NCI-H226 (cell line): Measurements from ENCODE around the gene CDH26.
"Not testable (repeated sequence)": the region's sequence is repeated elsewhere in the genome, so short reads cannot be mapped to it uniquely, and the experiment has no call there.

ENCODE experiments used
- DNase-seq: peaks from one replicate; pipeline ENCODE4 v3.0.0-alpha.2; 2015

Gene CDH26

DNA sequence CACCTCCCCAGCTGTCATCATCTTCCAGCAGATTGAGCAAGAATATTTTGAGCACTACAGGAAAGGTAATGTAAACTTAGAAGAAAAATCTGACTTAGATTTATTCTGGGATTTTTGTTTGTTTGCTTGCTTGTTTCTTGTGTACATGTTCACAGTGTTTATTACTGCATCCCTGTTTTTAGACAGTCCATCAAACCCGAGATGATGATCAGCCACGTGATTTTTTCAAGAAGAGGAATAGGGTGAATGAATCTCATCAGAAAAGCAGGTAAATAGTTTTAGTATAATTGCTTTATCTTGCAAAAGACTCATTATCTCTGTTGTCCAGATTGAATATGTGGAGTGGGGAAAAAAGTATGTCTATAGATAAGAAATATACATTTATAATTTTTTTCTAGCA, 16.0 kb upstream of the CDH26 start:
- no peak for DNase-seq

- DNase-seq = no peak
These were observed 13.5 kb upstream of the CDH26 start for GRCh38 chr20:59944726-59945125.

DNA sequence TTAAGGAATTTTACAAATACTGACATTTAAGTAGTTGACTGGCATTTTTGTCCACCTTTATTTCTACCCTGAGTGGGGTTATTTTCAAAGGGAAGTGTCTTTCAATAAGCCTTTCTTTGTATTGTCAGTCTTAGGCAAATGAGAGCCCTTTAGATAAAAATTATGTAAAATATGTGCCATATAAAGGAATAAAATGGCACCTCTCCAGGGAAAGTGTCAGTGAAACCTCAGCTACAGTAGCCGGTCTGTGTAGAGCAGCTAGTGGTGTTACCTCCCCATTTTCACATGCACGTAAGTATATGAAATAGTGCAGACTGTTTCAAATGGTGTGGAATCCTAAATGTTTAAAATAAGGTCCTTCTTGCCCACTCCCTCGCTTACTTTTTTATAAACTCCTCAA, 13.0 kb upstream of the CDH26 start:
- no peak for DNase-seq

DNA sequence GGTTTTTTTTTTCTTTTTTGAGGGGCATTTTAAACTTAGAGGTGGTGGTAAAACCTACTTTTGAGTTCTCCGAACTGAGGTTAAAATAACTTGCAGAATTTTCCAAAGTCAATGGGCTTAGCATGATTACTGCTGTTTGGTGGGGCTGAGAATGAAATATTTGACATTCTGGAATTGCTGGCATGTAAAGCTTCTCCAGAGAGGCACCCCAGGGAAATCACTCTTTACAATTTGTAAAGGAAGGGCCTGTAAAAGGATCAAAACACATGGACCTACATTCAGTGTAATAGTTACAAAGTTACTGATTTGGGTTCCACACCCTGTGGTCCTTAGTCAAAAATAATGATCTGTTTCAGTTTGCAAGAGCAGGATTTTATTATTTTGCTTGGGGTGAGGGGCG, 12.5 kb upstream of the CDH26 start:
- no peak for DNase-seq

DNA sequence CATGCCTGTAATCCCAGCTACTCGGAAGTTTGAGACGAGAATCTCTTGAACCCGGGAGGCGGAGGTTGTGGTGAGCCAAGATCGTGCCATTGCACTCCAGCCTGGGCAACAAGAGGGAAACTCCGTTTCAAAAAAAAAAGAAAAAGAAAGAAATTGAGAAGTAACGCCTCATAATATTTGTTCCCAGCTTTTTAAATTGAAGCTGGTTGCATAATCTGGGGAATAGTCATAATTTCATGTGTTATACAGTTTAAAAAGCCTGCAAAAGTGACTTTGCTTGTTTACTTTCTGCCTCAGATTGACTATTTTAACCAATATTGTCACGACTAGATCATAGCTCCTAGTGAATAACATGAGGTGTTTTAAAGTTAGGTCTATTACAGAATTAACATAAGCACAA, 10.8 kb upstream of the CDH26 start:
- DNase-seq = no peak

DNA sequence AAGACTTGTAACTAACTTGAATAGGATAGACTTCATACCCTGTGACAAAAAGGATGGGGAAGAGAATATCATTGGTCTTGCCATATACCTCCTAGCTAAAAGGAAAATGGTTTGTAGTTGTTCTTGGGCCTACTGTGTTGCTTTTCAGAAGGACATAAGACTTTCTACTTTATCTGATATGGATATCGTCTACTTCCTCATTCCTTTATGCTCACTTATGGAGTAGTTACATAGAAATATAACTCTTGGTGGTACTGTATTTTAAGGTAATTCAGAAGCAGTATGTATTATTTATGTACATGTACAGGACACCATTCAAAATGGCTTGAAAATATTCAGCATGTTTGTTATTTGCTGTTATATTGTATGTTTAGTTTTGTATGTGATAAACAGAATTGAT, 10.0 kb upstream of the CDH26 start:
- DNase-seq = no peak

DNA sequence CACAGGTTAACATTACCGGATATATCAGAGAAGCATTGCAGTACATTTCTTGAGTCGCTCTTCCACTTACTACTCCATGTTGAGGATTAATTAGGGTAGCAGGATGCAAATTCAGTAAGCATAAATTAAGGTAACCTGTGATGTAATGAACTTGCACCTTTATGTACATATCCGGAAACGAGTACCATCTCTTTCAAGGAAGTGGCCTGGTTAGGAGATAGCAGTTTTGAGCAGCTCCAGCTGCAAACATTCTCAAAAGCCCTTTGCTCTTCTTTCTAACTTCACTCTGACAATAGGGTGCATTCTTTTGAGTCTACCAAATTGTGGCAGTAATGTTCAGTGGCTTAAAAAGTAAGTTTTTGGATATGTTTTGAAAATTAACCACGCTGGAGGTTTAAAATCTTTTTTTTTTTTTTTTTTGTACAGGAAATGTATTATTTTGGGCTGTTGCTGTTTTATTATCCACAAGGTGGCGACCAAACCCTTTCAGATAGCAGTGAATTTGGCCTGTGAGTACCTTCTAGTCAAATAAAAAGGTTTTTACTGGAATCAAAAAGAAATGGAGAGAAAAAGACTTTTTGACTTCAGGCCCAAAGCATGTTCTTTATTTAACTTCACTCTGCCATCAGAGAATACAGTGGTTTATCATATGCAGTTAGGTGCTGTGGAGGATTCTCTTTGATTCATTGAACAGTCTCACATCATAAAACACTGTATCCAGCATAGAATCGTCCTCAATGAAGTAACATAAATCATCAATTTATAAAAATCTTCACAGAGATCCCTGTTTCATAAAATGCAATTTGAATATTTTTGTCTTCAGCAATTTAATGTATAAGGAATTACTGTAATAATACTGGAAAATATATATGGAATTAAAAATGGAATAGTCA, 9.1 kb upstream of the CDH26 start:
- DNase-seq = no peak

- DNase-seq = no peak
These were observed 8.3 kb upstream of the CDH26 start for GRCh38 chr20:59949911-59950310.

DNA sequence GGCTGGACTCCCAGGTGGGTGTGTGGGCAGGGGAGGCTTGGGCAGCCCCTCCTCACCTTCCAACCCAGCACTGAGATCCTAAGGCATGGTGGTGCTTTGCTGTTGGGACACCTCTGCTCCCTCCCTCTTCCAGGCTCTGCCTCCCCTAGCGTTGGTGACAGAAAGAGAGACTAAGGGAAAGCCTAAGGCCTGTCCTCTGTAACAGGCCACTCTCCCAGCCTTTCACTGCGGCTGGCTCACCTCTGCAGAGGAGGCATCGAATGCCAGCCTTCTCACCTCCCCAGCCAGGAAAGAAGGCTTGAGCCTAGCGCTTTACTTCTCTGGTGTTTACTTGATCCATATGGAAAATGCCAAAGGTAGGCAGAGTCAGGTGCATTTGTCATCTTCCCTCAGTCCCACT, 3.5 kb upstream of the CDH26 start:
- no peak for DNase-seq

DNA sequence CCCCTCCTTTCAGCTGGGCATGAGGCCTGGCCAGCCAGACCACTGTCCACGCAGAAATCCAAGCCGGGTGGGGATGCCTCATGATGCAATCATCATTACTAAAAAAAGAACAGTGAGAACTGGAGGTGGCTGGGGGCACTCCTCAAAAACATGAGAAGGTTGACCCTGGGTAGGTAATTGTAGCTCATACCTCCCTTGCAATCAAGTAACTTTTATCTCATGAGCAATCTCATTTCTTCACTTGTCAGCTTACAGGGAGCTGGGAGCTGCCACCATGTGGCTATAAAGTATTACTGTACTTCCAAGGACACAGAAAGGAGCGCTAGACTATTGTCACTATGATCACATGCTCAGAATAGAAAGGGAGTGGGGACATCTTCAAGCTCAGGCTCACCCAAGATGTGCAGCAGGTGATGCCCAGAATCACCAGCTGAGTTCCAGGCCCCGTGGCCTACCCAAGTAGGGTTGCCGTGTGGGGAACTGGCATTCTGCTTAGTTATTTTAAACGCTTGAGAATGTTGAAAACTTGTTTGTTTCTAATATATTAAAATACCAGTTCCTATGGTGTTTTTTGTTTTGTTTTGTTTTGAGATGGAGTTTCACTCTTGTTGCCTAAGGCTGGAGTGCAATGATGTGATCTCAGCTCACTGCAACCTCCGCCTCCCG, 3.0 kb upstream of the CDH26 start:
- DNase-seq = no peak

DNA sequence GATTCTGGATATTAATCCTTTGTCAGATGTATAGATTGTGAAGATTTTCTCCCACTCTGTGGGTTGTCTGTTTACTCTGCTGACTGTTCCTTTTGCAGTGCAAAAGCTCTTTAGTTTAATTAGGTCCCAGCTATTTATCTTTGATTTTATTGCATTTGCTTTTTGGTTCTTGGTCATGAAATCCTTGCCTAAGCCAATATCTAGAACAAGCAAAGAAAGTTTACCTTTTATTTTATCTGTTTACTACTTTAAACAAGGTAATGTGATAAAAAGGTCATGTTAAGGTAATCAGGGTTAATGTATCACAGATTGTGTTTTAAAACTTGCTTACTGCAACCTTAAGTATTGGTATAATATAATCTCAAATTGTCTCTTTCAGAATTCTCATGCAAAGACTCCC, 655 bp upstream of the CDH26 start:
- not testable (repeated sequence) for DNase-seq

GRCh38 chr20:59958626-59959025, 403 bp downstream of the CDH26 start:
- DNase-seq = no peak

DNA sequence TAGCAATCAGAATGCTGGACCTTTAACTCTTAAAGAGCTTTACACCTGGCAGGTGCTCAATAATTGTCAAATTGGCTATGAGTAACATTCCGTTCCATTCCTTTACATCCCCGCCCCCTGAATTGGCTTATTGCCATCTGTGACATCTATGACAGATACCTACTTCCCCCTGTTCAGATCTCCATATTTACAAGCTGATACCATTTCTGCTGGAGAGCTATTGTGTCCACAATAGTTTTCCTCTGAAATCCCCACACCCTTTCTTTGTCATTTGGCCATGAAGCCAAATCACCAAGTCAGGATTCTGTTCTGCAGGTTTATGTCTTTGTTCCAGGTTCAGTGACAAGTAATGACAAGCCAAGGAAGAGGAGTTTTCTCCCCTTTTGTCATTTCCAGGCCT, 3.2 kb downstream of the CDH26 start:
- DNase-seq = no peak

DNA sequence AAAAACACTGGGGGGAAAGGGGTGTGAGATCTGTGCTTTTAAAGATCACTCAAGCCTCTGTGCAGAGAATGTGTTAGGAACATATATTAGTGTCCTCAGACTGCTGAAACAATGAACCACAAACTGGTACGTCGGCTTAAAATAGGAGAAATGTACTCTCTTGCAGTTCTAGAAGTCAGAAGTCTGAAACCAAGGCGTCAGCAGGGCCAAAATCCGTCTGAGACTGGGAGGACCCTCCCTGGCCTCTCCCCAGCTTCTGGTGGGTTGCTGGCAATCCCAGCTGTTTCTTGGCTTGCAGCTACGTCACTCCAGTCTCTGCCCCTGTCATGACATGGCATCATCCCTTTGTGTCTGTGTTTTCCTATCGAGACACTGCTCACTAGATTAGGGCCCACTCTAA, 3.9 kb downstream of the CDH26 start:
- DNase-seq = no peak

- DNase-seq = no peak
These were observed 8.2 kb downstream of the CDH26 start for GRCh38 chr20:59966428-59966827.

DNA sequence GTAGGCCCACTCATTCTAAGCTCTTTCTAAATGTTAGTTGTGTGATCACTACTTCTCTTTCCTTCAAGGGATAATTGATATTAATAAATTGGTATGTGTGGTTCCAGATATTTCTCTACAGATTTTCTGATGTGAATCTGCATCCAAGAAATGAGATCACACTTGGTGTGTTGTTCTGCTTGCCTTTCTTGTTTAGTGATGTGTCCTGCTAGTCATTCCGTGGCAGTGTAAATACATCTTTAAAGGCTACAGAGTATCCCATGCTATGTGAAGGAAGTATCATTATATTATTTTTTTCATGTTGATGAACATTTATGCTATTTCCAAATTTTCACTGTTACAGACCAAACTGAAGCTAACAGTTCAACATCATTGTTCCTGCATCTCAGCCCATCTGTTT, 13.2 kb downstream of the CDH26 start:
- DNase-seq = no peak

- no peak for DNase-seq
These were observed 14.0 kb downstream of the CDH26 start for GRCh38 chr20:59972037-59972801.

DNA sequence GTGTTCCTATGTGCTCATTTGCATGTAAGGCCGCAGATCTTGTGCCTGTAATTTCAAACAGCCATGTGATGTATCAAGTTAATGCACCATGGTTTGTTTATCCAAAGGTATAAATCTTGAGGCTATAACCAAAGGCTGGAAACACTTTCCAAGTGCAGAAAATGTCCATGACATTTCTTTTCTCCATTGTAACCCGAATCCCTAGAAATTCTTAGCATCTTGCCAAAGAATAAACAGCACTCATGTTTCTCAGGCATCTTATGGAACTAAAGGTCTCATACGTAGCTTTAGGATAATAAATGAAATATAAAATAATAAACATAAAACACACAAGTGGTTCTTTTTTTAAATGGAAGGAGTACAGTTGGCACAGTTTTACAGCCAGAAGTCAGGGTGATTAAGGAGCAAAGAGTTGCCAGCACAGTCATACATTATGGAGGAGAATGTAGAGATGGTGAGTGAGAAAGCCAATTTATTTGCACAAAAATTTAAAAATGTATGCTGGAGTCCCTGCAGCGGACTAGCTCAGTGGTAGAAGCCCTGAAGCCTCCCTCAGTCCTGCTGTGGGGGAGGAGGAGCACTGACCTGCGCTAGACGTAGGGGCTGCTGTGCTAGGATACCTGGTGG, 18.0 kb downstream of the CDH26 start:
- no peak for DNase-seq

GRCh38 chr20:59977086-59977485, 18.9 kb downstream of the CDH26 start:
- DNase-seq = no peak

DNA sequence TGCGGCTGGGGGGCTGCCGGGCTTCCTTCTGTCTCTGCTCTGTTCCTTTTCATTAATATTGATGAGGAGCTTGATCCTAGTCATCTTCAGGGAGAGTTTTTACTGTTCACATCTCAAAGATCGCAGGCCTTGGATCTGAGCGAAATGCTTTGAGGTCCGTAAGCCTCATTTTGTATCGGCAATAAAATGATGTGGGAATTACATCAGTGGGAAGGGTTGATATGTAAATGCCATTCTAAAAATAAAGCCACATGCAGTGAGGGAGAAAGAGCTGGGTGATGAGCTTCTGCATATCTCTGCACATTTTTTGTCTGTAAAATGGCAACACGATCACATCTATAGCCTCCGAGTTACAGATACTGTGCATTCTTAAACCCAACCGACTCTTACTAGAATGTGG, 24.9 kb downstream of the CDH26 start:
- no peak for DNase-seq

DNA sequence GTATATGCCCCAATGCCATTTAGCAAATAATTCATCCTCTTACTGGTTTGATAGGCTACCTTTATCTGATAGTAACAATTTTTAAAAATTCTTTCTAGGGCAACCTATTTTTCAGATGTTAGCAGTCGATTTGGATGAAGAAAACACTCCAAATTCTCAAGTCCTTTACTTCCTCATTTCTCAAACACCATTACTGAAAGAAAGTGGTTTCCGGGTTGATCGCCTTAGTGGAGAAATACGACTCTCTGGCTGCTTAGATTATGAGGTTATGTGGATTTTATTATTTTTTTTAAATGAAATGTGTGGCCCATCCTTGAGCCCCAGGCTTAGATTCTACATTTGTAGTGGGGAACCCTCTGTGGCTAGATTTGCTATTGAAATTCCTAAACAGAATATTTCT, 26.3 kb downstream of the CDH26 start:
- no peak for DNase-seq

DNA sequence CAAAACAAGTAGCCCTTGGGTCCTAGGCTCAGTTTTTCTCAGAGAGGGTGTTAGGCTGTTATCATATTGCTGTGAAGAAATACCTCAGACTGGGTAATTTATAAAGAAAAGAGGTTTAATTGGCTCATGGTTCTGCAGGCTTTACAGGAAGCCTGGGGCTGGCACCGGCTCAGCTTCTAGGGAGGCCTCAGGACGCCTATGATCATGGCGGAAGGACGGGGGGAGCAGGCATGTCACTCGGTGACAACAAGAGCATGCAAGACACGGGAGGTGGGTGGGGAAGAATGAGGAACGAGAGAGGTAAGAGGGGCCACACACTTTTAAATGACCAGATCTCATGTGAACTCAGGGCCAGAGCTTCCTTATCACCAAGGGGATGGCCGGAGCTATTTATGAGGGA, 26.9 kb downstream of the CDH26 start:
- no peak for DNase-seq

GRCh38 chr20:59985864-59986263, 27.6 kb downstream of the CDH26 start:
- DNase-seq = no peak
